GM12874 (cell line): Measurements from ENCODE around the gene AURKAIP1.
A peak's percentile ranks its signal among the peaks of the same experiment; 100 is the strongest.

Experiments
- TF ChIP-seq, protein P1 (sequence below): IDR thresholded peaks from 2 replicates; pipeline ENCODE4 v1.5.1; 2011; ENCODE audit warnings: low read depth, mild to moderate bottlenecking, control low read depth, low read length, moderate library complexity; ENCODE audit not compliant: insufficient read depth

The AURKAIP1 gene

GRCh38 chr1:1352786-1353388 is 22.1 kb downstream of the AURKAIP1 start:
- TF ChIP-seq, protein P1, sequence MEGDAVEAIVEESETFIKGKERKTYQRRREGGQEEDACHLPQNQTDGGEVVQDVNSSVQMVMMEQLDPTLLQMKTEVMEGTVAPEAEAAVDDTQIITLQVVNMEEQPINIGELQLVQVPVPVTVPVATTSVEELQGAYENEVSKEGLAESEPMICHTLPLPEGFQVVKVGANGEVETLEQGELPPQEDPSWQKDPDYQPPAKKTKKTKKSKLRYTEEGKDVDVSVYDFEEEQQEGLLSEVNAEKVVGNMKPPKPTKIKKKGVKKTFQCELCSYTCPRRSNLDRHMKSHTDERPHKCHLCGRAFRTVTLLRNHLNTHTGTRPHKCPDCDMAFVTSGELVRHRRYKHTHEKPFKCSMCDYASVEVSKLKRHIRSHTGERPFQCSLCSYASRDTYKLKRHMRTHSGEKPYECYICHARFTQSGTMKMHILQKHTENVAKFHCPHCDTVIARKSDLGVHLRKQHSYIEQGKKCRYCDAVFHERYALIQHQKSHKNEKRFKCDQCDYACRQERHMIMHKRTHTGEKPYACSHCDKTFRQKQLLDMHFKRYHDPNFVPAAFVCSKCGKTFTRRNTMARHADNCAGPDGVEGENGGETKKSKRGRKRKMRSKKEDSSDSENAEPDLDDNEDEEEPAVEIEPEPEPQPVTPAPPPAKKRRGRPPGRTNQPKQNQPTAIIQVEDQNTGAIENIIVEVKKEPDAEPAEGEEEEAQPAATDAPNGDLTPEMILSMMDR, result no peak

DNA sequence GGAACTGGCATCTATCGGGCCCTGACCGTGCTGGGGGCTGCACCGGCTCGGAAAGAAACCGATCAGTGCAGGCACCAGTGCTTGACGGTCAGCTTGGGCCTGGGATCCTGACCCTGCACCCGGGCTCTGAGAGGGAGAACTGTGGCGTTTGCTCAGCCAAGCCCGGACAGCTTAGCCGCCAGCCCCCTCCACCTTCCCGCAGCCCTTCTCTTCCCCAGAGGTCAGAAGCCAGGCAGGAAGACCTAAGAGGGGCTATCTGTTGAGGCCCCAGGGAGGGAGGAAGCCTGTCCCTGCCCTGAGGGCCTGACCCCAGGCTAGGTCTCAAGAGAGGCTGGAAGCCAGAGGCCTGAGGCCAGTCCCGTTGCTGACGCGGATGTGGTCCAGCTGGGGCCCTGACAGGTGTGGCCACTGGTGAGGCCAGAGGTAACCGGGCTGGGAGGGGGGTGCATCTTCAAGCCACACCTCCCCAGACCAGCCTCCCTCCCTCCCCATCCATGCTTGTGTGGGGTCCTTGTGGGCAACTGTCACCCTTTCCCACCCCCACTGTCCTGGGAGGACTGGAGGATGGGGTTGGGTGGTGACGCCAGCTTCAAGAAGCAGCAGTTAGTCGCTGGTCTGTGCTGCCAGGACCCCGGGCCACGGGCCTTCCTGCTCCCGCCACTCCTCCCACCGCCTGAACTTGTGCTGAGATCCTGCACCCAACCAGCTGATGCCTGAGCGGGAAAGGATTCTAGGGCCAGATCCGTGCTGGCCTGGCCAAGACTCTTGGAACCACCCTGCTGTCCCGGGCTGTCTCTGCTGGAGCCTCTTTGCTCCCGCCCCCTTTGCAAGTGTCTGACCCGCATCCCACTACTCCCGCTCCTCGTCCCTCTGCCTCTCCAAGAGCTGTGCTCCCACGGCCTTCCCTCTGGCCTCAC is 23.2 kb downstream of the AURKAIP1 start:
- TF ChIP-seq, protein P1, result no peak

- TF ChIP-seq, protein P1, result peak; percentile 66
Observed at GRCh38 chr1:1349256-1350012, 25.6 kb downstream of the AURKAIP1 start, which contains the start of gene DVL1. Gene DVL1, minus strand, starts transcription at chr1:1349418. Its CDS starts 353 bp downstream, at chr1:1349065.

DNA sequence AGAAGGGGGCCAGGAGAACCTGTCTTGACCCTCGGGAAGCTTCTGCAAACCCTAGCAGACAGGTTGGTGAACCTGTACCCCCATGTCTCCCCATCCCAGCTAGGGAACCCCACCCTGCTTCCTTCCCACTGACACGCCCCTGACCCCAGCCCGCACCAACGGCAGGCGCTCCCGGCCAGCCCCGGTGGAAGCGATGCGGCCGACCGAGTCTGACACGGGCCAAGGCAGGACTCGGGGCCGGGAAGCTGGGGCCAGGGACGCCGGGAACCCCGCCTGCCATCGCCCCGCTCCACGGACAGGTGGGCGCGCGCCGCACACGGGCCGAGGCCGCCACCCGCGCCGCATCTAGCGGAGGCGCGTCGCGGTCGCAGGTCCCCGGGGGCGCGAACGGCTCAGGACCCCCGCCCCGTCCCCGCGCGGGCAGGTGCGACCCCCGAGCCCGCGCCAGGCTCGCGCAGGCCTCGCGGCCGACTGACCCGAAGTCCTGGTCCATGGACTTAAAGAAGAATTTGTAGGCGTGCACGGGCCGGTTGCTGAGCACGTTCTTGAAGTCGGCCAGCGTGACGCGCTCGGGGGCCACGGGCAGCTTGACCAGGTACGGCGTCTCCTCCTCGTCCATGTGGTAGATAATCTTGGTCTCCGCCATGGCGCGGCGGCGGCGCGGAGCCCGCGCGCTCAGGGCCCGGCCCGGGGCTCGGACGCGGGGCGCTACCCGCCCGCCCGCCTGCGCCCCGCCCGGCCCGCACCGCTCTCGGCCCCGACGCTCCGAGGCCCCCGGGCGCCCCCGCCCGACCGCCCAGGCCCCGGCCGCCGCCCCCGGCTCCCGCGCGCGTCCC is 26.4 kb downstream of the AURKAIP1 start:
- TF ChIP-seq, protein P1, result no peak

GRCh38 chr1:1347663-1348419 is 27.2 kb downstream of the AURKAIP1 start:
- TF ChIP-seq, protein P1, result no peak

DNA sequence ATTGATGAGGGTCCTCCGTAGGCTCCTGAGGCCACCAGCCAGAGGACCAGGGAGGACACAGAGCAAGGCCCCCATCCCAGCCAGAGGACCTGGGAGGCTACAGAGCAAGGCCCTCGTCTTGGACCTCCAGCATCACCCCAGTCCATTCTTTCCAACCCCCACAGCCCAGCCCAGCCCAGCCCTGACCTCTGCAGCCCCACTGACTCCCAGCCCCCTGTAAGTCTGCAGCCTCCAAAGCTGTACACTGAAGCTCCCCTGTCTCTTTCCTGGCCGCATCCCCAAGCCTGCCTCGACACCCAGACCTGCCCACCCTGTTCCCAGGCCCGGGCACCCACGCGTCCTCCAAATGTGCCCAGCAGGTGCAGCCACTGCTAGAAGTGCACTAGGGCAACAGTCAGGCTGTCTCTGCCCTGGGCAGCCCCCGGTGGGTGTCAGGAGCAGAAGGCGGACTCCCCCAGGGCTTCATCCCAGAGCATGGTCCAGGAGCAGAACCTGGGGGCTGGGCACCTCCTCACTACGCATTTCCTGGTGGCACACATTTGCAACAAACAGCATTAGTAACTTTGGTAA is 27.9 kb downstream of the AURKAIP1 start:
- TF ChIP-seq, protein P1, result no peak
